ENCODE results near the gene STK24.
"Not testable (repeated sequence)": the region's sequence is repeated elsewhere in the genome, so short reads cannot be mapped to it uniquely, and the experiment has no call there.

Gene STK24

DNA sequence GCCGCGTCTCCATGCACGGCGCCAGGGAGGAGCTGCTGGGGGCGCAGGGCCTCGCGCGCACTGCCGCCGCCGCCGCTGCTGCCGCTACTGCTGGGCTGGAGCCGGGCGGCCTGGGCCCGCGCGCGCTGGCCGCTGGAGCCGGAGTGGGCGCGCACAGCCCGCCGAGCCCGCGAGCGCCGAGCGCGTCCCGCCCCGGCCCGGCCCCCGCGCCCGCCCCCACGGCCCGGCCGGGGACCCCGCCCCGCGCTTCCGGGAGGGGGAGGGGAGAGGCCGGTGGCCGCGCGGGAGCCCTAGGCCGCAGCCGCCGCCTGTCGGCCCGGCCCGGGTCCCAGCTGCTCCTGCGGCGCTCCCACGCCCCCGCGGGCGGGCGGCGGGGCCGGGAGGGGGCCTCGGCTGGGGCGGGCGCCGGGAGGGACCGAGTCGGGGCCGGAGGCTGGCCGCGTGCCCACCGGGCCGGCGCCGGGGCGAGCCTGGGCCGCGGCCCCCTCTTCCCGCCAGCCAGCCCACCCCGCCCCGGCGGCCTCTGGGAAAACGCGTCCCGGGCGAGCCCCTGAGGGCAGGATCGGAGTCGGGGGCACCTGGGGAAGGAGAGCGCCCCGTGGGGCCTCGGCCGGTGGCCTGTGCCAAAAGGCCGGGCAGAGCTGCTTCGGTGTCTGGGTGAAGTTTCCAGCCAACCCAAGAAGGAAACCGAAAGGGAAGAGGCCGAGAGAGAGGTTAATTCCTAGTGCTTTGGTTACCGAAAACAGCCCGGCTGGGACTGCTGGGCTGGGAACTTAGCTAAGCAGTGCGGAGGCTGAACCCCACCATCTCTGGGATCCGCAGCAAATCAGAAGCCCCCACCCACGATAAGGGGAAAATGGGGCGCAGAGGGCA is at the start of gene STK24:
Gene STK24 (minus strand): TSS at position 145 of the 873 bp plus-strand sequence. CDS start 321 bp downstream, outside the sequence.
- no peak for DNase-seq (ENCODE audit: low read depth, low spot score)
- ChIA-PET CTCF (interaction anchor here (1.0 to 1.2 kb wide), 2 partner anchors 9 to 76 kb away, joined by 3 to 5 read pairs; no protein-coding TSS in a partner anchor), POLR2A (interaction anchor here (0.6 to 1.8 kb wide), 5 partner anchors 55 to 132 kb away, joined by 3 to 9 read pairs (median 3); no protein-coding TSS in a partner anchor)
- peak within 1 kb of the TSS; percentile 71 for H3K4me3 ChIP-seq (ENCODE audit: low read depth, low read length)
- TF ChIP-seq, protein P1, sequence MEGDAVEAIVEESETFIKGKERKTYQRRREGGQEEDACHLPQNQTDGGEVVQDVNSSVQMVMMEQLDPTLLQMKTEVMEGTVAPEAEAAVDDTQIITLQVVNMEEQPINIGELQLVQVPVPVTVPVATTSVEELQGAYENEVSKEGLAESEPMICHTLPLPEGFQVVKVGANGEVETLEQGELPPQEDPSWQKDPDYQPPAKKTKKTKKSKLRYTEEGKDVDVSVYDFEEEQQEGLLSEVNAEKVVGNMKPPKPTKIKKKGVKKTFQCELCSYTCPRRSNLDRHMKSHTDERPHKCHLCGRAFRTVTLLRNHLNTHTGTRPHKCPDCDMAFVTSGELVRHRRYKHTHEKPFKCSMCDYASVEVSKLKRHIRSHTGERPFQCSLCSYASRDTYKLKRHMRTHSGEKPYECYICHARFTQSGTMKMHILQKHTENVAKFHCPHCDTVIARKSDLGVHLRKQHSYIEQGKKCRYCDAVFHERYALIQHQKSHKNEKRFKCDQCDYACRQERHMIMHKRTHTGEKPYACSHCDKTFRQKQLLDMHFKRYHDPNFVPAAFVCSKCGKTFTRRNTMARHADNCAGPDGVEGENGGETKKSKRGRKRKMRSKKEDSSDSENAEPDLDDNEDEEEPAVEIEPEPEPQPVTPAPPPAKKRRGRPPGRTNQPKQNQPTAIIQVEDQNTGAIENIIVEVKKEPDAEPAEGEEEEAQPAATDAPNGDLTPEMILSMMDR (IDR thresholded peaks at IDR 0.05; ENCODE audit: insufficient read depth, low read length, missing control alignments), result no peak

DNA sequence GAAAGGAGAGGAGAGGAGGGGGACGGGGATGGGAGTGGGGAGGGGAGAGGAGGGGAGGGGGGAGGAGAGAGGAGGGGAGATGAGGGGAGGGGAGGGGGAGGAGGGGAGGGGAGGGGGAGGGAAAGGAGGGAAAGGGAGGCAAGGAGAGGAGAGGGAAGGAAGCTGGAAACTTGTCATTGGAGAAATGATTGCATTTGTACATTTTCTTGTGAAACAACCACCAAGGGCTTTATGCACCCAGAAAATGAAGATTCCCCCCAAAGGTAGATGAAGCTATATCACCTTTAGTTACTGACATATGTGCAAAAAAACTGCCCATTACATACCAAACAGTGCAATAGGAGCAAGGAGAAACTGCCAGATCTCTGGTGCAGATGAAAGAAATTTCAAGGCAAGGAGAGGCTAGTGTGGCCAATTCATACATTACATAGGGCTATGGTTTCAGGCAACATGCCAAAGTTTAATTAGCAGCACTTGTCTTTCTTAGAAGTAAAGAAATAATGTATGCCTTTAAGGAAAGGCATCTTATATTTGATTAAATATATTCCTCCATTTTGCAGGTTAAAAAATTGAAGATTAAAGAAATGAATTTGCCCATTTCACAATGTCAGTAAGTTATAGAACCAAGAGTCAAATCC is 49.5 kb upstream of the STK24 start:
- H3K4me3 ChIP-seq (ENCODE audit: low read depth, low read length), result no peak overlapping the region
- DNase-seq (ENCODE audit: low read depth, low spot score), result no peak
- ChIA-PET POLR2A (no interaction called here), CTCF (no interaction called here)
- TF ChIP-seq, protein P1 (IDR thresholded peaks at IDR 0.05; ENCODE audit: insufficient read depth, low read length, missing control alignments), result no peak

DNA sequence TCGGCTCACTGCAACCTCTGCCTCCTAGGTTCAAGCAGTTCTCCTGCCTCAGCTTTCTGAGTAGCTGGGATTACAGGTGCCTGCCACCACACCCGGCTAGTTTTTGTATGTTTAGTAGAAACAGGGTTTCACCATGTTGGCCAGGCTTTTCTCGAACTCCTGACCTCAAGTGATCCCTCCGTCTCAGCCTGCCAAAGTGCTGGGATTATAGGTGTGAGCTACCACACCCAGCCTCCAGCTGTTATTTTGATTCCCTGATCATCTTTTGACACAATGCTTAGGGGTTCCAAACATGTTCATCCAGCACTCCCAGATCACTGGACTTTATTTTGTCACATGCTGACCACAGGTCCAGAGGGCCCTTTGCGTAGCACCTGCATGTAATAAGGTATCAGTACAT is 47.7 kb upstream of the STK24 start:
- H3K4me3 ChIP-seq (ENCODE audit: low read depth, low read length); CTCF ChIA-PET; POLR2A ChIA-PET; DNase-seq (ENCODE audit: low read depth, low spot score): not testable (repeated sequence)

DNA sequence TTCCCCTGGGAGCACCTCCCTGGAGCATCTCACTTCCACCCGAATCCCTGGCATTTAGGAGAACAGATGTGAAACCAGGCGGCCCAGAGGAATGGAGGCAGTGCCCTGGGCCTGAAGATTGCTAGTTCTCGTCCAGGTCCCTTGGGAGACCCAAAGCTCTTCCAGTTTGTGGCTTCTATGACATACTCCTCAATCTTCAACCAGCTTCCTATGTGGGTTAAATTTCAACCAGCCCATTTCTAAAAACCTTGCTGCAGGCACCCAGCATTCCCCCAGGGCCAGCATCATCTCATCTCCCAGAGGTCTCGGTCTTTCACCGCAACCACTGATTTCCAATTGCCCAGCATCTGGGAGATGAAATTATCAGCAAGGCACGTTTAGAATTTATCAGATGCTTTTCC is 46.0 kb upstream of the STK24 start:
- TF ChIP-seq, protein P1 (IDR thresholded peaks at IDR 0.05; ENCODE audit: insufficient read depth, low read length, missing control alignments), result no peak
- POLR2A ChIA-PET, result no interaction called here
- DNase-seq (ENCODE audit: low read depth, low spot score), result no peak
- CTCF ChIA-PET, result interaction anchor here (0.6 to 1.3 kb wide), 3 partner anchors 30 to 220 kb away, joined by 3 to 4 read pairs (median 4); no protein-coding TSS in a partner anchor
- no peak overlapping the region for H3K4me3 ChIP-seq (ENCODE audit: low read depth, low read length)

DNA sequence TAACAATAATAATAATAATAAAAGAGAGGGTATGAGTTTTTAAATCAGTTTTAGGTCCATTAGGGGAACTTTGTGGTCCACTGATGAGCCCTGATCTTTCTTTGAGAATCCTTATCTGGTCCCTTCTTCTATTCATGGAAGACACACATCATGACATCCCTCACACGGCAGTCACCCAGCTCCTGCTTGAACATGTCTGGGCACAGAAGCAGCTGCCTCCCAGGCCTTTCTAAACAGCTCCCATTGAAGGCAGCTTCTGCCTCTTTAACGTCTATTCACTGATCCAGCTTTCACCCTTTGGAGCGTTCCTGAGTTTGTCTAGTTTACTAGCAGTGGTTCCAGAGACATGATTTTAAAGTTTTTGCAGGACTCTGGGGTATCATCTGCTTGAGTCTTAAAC is 42.6 kb upstream of the STK24 start:
- ChIA-PET POLR2A (no interaction called here), CTCF (interaction anchor here (1.3 kb wide), 1 partner anchor 153 kb away, joined by 3 read pairs; no protein-coding TSS in a partner anchor)
- TF ChIP-seq, protein P1 (IDR thresholded peaks at IDR 0.05; ENCODE audit: insufficient read depth, low read length, missing control alignments), result no peak

DNA sequence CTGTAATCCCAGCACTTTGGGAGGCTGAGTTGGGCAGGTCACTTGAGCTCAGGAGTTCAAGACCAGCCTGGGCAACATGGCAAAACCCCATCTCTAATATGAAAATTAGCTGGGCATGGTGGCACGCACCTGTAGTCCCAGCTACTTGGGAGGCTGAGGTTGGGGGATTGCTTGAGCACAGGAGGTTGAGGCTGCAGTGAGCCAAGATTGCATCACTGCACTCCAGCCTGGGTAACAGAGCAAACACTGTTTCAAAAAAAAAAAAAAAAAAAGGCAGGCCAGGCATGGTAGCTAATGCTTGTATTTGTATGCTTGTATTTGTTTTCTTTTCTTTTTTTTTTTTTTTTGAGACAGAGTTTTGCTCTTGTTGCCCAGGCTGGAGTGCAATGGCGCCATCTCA is 38.7 kb upstream of the STK24 start:
- H3K4me3 ChIP-seq (ENCODE audit: low read depth, low read length); POLR2A ChIA-PET; DNase-seq (ENCODE audit: low read depth, low spot score): not testable (repeated sequence)
- CTCF ChIA-PET, result interaction anchor here (0.9 kb wide), 1 partner anchor 38 kb away, joined by 3 read pairs; no protein-coding TSS in a partner anchor

More for the DNA sequence above, 42.6 kb upstream of the STK24 start:
- no peak overlapping the region for H3K4me3 ChIP-seq (ENCODE audit: low read depth, low read length)
- no peak for DNase-seq (ENCODE audit: low read depth, low spot score)

DNA sequence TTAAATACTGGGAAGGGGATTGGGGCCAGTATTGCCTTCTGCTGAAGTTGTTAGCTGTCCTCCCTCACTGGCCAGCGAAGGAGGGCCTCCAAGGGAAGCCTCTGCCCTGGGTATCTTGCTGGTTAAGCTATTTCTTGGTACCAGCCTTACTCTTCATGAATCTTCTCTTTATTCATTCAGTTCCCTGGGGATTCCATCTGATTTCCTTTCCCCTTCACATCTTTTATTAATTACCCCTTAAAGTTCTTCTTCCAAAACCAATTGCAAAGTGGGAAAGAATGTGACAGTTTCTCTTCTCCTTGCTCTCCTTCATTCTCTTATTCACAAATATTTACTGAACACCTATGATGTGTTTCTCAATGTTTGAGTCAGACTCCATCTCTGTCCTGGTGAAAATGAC is 36.7 kb upstream of the STK24 start:
- TF ChIP-seq, protein P1 (IDR thresholded peaks at IDR 0.05; ENCODE audit: insufficient read depth, low read length, missing control alignments), result no peak

More for the DNA sequence above, 36.7 kb upstream of the STK24 start:
- ChIA-PET CTCF (interaction anchor here (1.8 kb wide), 1 partner anchor 40 kb away, joined by 7 read pairs; no protein-coding TSS in a partner anchor), POLR2A (no interaction called here)
- DNase-seq (ENCODE audit: low read depth, low spot score), result no peak
- no peak overlapping the region for H3K4me3 ChIP-seq (ENCODE audit: low read depth, low read length)
